Right ventricle myocardium inferior (tissue), 1 donor: ENCODE measurements around the gene LEP. TPM values are rescaled to one million over a fixed set of nuclear protein-coding genes. Genes with fewer than 3 reads are reported as not detected.

Source experiments
- ATAC-seq: fragments of 200-7000 bp; cut with Tn5 transposase; one replicate; pipeline ENCODE4 v1.9.1; 2020; ENCODE audit warnings: mild to moderate bottlenecking, moderate library complexity
- DNase-seq: peaks from one replicate; pipeline ENCODE4 v3.0.0; 2021; ENCODE audit errors: missing footprints
- intact Hi-C: fragments of 100-400 bp; cut with DNase I; formaldehyde crosslinking; loops from one replicate; pipeline ENCODE4 v1.11.0; 2022
- total RNA-seq: library from RNA; stranded (reverse); fragmentation: NEBNext Ultra II Directional; extraction: Animal tissue kit (Norgen Biotek cat#: 25700); gene quantifications from one replicate; pipeline ENCODE4 v1.2.1, GENCODE V29; 2021
- donor health status: DM: no; HTN: yes; CAD: no; lungs with severe emphysema.

Gene LEP
- total RNA-seq, 1 donor from 2014 or later, result 2.7 TPM

- intact Hi-C loops, result loop anchor here (2.0 kb wide), 2 partner anchors 75 to 501 kb away; no protein-coding TSS in a partner anchor
- peak; percentile 80 for ATAC-seq
- DNase-seq, result peak; percentile 79
Observed at GRCh38 chr7:128209229-128210035, 31.6 kb upstream of the LEP start.

- intact Hi-C loops, result no loop called here
Observed at GRCh38 chr7:128210036-128210347, 31.1 kb upstream of the LEP start.

GRCh38 chr7:128210590-128211570 is 30.2 kb upstream of the LEP start:
- ATAC-seq (no peak), DNase-seq (no peak)
- intact Hi-C loops, result no loop called here

More at GRCh38 chr7:128210036-128210347, 31.1 kb upstream of the LEP start:
- ATAC-seq, result no peak
- no peak for DNase-seq

GRCh38 chr7:128211626-128212025 is 29.5 kb upstream of the LEP start:
- DNase-seq (no peak), ATAC-seq (no peak)
- intact Hi-C loops, result no loop called here

- intact Hi-C loops, result no loop called here
- ATAC-seq, result no peak
- DNase-seq, result no peak
Observed at GRCh38 chr7:128214463-128214862, 26.6 kb upstream of the LEP start.

- ATAC-seq, result no peak
- no peak for DNase-seq
- intact Hi-C loops, result no loop called here
Observed at GRCh38 chr7:128215281-128215680, 25.8 kb upstream of the LEP start.

- intact Hi-C loops, result no loop called here
- DNase-seq, result no peak
- ATAC-seq, result no peak
Observed at GRCh38 chr7:128215739-128216138, 25.3 kb upstream of the LEP start.

GRCh38 chr7:128217030-128217805 is 23.9 kb upstream of the LEP start:
- DNase-seq (peak; percentile 91), ATAC-seq (no peak)
- intact Hi-C loops, result no loop called here

GRCh38 chr7:128217967-128218652 is 23.0 kb upstream of the LEP start:
- DNase-seq, result no peak
- ATAC-seq, result no peak
- intact Hi-C loops, result no loop called here

- DNase-seq (no peak), ATAC-seq (no peak)
- intact Hi-C loops, result no loop called here
Observed at GRCh38 chr7:128219636-128220035, 21.4 kb upstream of the LEP start.

- intact Hi-C loops, result no loop called here
- no peak for ATAC-seq
Observed at GRCh38 chr7:128221929-128222403, 19.1 kb upstream of the LEP start.

GRCh38 chr7:128226132-128226980 is 14.7 kb upstream of the LEP start:
- intact Hi-C loops, result no loop called here
- DNase-seq (no peak), ATAC-seq (no peak)

More at GRCh38 chr7:128221929-128222403, 19.1 kb upstream of the LEP start:
- DNase-seq, result no peak

- DNase-seq (no peak), ATAC-seq (no peak)
- intact Hi-C loops, result no loop called here
Observed at GRCh38 chr7:128227271-128227670, 13.8 kb upstream of the LEP start.

GRCh38 chr7:128231021-128231420 is 10.1 kb upstream of the LEP start:
- no peak for ATAC-seq
- DNase-seq, result no peak
- intact Hi-C loops, result no loop called here

- intact Hi-C loops, result no loop called here
- DNase-seq, result no peak
- no peak for ATAC-seq
Observed at GRCh38 chr7:128231677-128232076, 9.4 kb upstream of the LEP start.

- intact Hi-C loops, result no loop called here
- DNase-seq, result no peak
- no peak for ATAC-seq
Observed at GRCh38 chr7:128233471-128233870, 7.6 kb upstream of the LEP start.

GRCh38 chr7:128234476-128235026 is 6.5 kb upstream of the LEP start:
- intact Hi-C loops, result no loop called here
- no peak for ATAC-seq
- no peak for DNase-seq
